IPS DF 19.7 (cell line): ENCODE measurements around the gene LCE2A.
A peak's percentile ranks its signal among the peaks of the same experiment; 100 is the strongest.
"Not testable (repeated sequence)": the region's sequence is repeated elsewhere in the genome, so short reads cannot be mapped to it uniquely, and the experiment has no call there.

Source experiments
- DNase-seq: peaks from one replicate; pipeline ENCODE4 v3.0.0-alpha.2; 2013; ENCODE audit warnings: low read depth, low spot score

LCE2A gene

GRCh38 chr1:152697701-152698600 is at the start of gene LCE2A:
LCE2A (plus strand) TSS chr1:152698345; CDS start chr1:152698902, 557 bp downstream.
- DNase-seq = no peak

GRCh38 chr1:152654110-152654509 is 44.0 kb upstream of the LCE2A start:
- DNase-seq = peak; percentile 20

GRCh38 chr1:152656459-152656858 is 41.7 kb upstream of the LCE2A start:
- DNase-seq = no peak

- DNase-seq = no peak
These were observed 40.5 kb upstream of the LCE2A start for GRCh38 chr1:152657677-152658076.

- no peak for DNase-seq
These were observed 39.5 kb upstream of the LCE2A start for GRCh38 chr1:152658649-152659048.

- no peak for DNase-seq
These were observed 35.0 kb upstream of the LCE2A start, which contains the start of gene LCE2D for GRCh38 chr1:152663098-152663497. LCE2D (plus strand) TSS chr1:152663380; CDS start chr1:152664106, 726 bp downstream.

GRCh38 chr1:152666171-152666570 is 32.0 kb upstream of the LCE2A start:
- DNase-seq = not testable (repeated sequence)

- DNase-seq = no peak
These were observed 30.5 kb upstream of the LCE2A start for GRCh38 chr1:152667648-152668047.

GRCh38 chr1:152673016-152673415 is 25.1 kb upstream of the LCE2A start:
- DNase-seq = no peak

GRCh38 chr1:152674983-152675382 is 23.2 kb upstream of the LCE2A start, which contains the start of gene LCE2C:
LCE2C (plus strand) TSS chr1:152675279; CDS start chr1:152676016, 737 bp downstream.
- DNase-seq = not testable (repeated sequence)

GRCh38 chr1:152679459-152679858 is 18.7 kb upstream of the LCE2A start:
- DNase-seq = no peak

- no peak for DNase-seq
These were observed 16.5 kb upstream of the LCE2A start for GRCh38 chr1:152681616-152682015.

- DNase-seq = no peak
These were observed 14.3 kb upstream of the LCE2A start for GRCh38 chr1:152683846-152684245.

GRCh38 chr1:152685823-152686222 is 12.3 kb upstream of the LCE2A start, which contains the start of gene LCE2B:
LCE2B (plus strand) TSS chr1:152686123; CDS start chr1:152686844, 721 bp downstream.
- not testable (repeated sequence) for DNase-seq

- DNase-seq = no peak
These were observed 1.6 kb downstream of the LCE2A start for GRCh38 chr1:152699746-152700145.

GRCh38 chr1:152707860-152708259 is 9.7 kb downstream of the LCE2A start, which contains the start of gene LCE4A:
LCE4A (plus strand) TSS chr1:152708160; CDS start chr1:152709076, 916 bp downstream.
- DNase-seq = no peak

GRCh38 chr1:152718238-152718637 is 20.1 kb downstream of the LCE2A start:
- DNase-seq = no peak

- no peak for DNase-seq
These were observed 27.1 kb downstream of the LCE2A start for GRCh38 chr1:152725261-152725660.

- DNase-seq = no peak
These were observed 30.8 kb downstream of the LCE2A start for GRCh38 chr1:152728986-152729385.

GRCh38 chr1:152735648-152736047 is 37.5 kb downstream of the LCE2A start:
- DNase-seq = no peak

- no peak for DNase-seq
These were observed 39.9 kb downstream of the LCE2A start for GRCh38 chr1:152737997-152738396.

- DNase-seq = no peak
These were observed 41.7 kb downstream of the LCE2A start for GRCh38 chr1:152739841-152740240.

- no peak for DNase-seq
These were observed 43.5 kb downstream of the LCE2A start for GRCh38 chr1:152741656-152742055.
